Measurements from ENCODE around the gene COL6A3. TPM values are rescaled to one million over a fixed set of nuclear protein-coding genes. Genes with fewer than 3 reads are reported as not detected.

Gene COL6A3
- total RNA-seq, 3 donors from 2014 or later: 116 to 907 (median 320) TPM

DNA sequence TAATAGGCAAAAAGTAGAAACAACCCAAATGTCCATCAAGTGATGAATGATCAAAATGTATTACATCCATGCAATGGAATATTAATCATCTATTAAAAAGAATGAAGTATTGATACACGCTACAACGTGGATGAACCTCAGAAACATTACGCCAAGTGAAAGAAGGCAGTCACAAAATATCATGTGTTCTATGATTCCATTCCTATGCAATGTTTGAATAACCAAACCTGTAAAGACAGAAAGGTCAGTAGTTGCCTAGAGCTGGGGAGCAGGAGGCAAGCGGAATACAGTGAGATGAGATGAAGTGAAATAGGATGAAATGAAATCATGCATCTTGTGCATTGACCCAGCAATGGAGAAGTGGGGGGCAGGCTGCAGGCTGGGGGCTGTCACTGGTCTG, 17.9 kb upstream of the COL6A3 start:
- Histone ChIP-seq H3K4me1 (peaks cover 0 to 4% of the 10 kb centered on the region in 2 donors), H3K27me3 (no peaks in the 10 kb centered on the region), H3K36me3 (no peaks in the 10 kb centered on the region), H3K27ac (no peak overlapping the region), H3K9me3 (no peaks in the 10 kb centered on the region), H3K4me3 (no peak overlapping the region)
- intact Hi-C loops (cut with DNase I; ENCODE audit: low total_unique reads): no loop called here
- TF ChIP-seq, protein P1, sequence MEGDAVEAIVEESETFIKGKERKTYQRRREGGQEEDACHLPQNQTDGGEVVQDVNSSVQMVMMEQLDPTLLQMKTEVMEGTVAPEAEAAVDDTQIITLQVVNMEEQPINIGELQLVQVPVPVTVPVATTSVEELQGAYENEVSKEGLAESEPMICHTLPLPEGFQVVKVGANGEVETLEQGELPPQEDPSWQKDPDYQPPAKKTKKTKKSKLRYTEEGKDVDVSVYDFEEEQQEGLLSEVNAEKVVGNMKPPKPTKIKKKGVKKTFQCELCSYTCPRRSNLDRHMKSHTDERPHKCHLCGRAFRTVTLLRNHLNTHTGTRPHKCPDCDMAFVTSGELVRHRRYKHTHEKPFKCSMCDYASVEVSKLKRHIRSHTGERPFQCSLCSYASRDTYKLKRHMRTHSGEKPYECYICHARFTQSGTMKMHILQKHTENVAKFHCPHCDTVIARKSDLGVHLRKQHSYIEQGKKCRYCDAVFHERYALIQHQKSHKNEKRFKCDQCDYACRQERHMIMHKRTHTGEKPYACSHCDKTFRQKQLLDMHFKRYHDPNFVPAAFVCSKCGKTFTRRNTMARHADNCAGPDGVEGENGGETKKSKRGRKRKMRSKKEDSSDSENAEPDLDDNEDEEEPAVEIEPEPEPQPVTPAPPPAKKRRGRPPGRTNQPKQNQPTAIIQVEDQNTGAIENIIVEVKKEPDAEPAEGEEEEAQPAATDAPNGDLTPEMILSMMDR (IDR thresholded peaks at IDR 0.05): no peak
- TF ChIP-seq POLR2AphosphoS5 (IDR thresholded peaks at IDR 0.05) (no peak), POLR2A (IDR thresholded peaks at IDR 0.05) (no peak)
- DNase-seq (ENCODE audit: low spot score in 2 of 2): no peak

DNA sequence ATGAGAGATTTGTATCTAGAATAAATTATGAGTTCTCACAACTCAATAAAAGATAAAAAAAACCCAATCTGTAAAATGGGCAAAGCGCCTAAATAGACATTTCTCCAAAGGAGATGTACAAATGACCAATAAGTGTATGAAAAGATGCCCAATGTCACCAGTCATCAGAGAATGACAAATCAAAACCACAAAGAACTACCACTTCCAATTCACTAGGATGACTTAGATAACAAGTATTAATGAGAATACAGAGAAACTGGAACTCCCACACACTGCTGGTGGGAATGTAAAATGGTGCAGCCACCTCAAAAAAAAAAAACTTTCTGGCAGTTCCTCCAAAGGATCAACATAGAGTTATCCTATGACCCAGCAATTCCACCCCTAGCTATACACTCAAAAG, 17.4 kb upstream of the COL6A3 start:
- intact Hi-C loops (cut with DNase I; ENCODE audit: low total_unique reads): no loop called here
- no peak for TF ChIP-seq POLR2A (IDR thresholded peaks at IDR 0.05)
- no peak for TF ChIP-seq POLR2AphosphoS5 (IDR thresholded peaks at IDR 0.05)
- TF ChIP-seq, protein P1 (IDR thresholded peaks at IDR 0.05): no peak
- H3K36me3 ChIP-seq: no peaks in the 10 kb centered on the region
- peaks cover 0 to 4% of the 10 kb centered on the region in 2 donors for H3K4me1 ChIP-seq
- H3K9me3 ChIP-seq: no peaks in the 10 kb centered on the region
- no peaks in the 10 kb centered on the region for H3K27me3 ChIP-seq
- H3K4me3 ChIP-seq: no peak overlapping the region
- H3K27ac ChIP-seq: no peak overlapping the region
- no peak for DNase-seq (ENCODE audit: low spot score in 2 of 2)

GRCh38 chr2:237430861-237431260, 16.9 kb upstream of the COL6A3 start:
- Histone ChIP-seq H3K4me3 (no peak overlapping the region), H3K4me1 (peaks cover 0 to 4% of the 10 kb centered on the region in 2 donors), H3K27me3 (no peaks in the 10 kb centered on the region), H3K36me3 (no peaks in the 10 kb centered on the region), H3K27ac (no peak overlapping the region), H3K9me3 (no peaks in the 10 kb centered on the region)
- no peak for DNase-seq (ENCODE audit: low spot score in 2 of 2)
- intact Hi-C loops (cut with DNase I; ENCODE audit: low total_unique reads): no loop called here
- TF ChIP-seq, protein P1 (IDR thresholded peaks at IDR 0.05): no peak
- TF ChIP-seq POLR2AphosphoS5 (IDR thresholded peaks at IDR 0.05): no peak
- TF ChIP-seq POLR2A (IDR thresholded peaks at IDR 0.05): no peak

GRCh38 chr2:237429753-237430152, 15.8 kb upstream of the COL6A3 start:
- no peak overlapping the region for H3K4me3 ChIP-seq
- no peaks in the 10 kb centered on the region for H3K36me3 ChIP-seq
- peaks cover 0 to 4% of the 10 kb centered on the region in 2 donors for H3K4me1 ChIP-seq
- intact Hi-C loops (cut with DNase I; ENCODE audit: low total_unique reads): no loop called here
- TF ChIP-seq POLR2AphosphoS5 (IDR thresholded peaks at IDR 0.05) (no peak), POLR2A (IDR thresholded peaks at IDR 0.05) (no peak)
- TF ChIP-seq, protein P1 (IDR thresholded peaks at IDR 0.05): no peak
- H3K9me3 ChIP-seq: no peaks in the 10 kb centered on the region
- no peak overlapping the region for H3K27ac ChIP-seq
- no peak for DNase-seq (ENCODE audit: low spot score in 2 of 2)
- no peaks in the 10 kb centered on the region for H3K27me3 ChIP-seq

GRCh38 chr2:237427769-237428506, 14.0 kb upstream of the COL6A3 start:
- no peak for DNase-seq (ENCODE audit: low spot score in 2 of 2)
- H3K36me3 ChIP-seq: no peaks in the 10 kb centered on the region
- no peaks in the 10 kb centered on the region for H3K9me3 ChIP-seq
- TF ChIP-seq POLR2AphosphoS5 (IDR thresholded peaks at IDR 0.05) (no peak), POLR2A (IDR thresholded peaks at IDR 0.05) (no peak)
- TF ChIP-seq, protein P1 (IDR thresholded peaks at IDR 0.05): no peak
- intact Hi-C loops (cut with DNase I; ENCODE audit: low total_unique reads): no loop called here
- H3K4me1 ChIP-seq: peaks cover 0 to 4% of the 10 kb centered on the region in 2 donors
- H3K27ac ChIP-seq: no peak overlapping the region
- no peak overlapping the region for H3K4me3 ChIP-seq
- H3K27me3 ChIP-seq: no peaks in the 10 kb centered on the region
